Measurements from ENCODE around the gene SPRR2B.

DNA sequence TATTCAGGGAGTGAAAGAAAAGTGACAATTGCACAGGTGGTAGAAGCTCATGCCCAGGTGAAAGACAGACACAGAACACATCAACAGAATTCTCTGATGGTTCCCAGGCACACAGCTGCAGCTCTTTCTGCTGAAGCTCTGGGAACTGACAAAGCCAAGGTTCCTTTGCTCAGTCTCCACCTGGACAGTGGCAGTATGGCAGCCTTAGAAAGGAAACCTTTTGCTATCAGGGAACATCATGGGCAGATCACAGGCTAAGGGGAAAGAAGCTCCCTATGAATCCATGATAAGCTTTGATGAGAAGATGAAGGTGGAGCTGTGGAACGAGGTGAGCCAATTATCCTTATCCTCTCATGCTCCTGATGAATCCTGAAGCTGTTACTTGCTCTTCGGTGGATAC is 1.2 kb downstream of the SPRR2B start:
- TF ChIP-seq, protein P1, sequence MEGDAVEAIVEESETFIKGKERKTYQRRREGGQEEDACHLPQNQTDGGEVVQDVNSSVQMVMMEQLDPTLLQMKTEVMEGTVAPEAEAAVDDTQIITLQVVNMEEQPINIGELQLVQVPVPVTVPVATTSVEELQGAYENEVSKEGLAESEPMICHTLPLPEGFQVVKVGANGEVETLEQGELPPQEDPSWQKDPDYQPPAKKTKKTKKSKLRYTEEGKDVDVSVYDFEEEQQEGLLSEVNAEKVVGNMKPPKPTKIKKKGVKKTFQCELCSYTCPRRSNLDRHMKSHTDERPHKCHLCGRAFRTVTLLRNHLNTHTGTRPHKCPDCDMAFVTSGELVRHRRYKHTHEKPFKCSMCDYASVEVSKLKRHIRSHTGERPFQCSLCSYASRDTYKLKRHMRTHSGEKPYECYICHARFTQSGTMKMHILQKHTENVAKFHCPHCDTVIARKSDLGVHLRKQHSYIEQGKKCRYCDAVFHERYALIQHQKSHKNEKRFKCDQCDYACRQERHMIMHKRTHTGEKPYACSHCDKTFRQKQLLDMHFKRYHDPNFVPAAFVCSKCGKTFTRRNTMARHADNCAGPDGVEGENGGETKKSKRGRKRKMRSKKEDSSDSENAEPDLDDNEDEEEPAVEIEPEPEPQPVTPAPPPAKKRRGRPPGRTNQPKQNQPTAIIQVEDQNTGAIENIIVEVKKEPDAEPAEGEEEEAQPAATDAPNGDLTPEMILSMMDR (IDR thresholded peaks at IDR 0.05; ENCODE audit: insufficient read depth, low read depth, low read length): no peak
- no peak for TF ChIP-seq EZH2 (IDR thresholded peaks at IDR 0.05; ENCODE audit: insufficient read depth, low read length)

All from astrocyte (in vitro differentiated cells and primary cell).